HG02981 (cell line): ENCODE results near the gene SPTAN1.
"Not testable (repeated sequence)": the region's sequence is repeated elsewhere in the genome, so short reads cannot be mapped to it uniquely, and the experiment has no call there.

Experiments used
- ATAC-seq: cut with Tn5 transposase; IDR thresholded peaks from one replicate; pipeline ENCODE4 v1.9.1; 2021; ENCODE audit warnings: mild to moderate bottlenecking, moderate library complexity; ENCODE audit not compliant: unreplicated experiment

Gene SPTAN1

DNA sequence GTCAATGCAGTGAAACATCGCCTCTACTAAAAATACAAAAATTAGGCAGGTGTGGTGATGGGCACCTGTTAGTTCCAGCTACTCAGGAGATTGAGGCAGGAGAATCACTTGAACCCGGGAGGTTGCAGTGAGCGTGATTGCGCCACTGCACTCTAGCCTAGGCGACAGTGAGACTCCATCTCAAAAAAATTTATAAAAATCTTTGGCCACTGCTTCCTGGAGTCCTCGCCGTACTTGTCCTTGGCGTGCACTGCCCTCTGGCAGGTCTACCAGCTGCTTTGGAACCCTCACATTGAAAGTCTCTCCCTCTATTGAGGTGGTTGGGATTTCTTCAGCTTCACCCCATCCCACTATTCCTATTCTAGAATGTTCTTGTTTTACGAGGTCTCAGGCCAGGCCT lies 79.2 kb downstream of the SPTAN1 start:
- no peak for ATAC-seq

DNA sequence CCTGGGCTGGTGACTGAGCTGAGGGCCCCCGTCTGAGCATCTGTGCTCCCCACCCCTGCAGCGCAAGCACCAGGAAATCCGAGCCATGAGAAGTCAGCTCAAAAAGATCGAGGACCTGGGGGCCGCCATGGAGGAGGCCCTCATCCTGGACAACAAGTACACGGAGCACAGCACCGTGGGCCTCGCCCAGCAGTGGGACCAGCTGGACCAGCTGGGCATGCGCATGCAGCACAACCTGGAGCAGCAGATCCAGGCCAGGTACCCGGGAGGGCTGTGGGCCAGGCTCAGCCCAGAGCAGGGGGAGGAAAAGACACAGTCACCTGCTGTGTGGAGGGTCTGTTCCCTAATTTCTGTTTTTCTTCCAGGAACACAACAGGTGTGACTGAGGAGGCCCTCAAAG lies 79.7 kb downstream of the SPTAN1 start:
- no peak for ATAC-seq

DNA sequence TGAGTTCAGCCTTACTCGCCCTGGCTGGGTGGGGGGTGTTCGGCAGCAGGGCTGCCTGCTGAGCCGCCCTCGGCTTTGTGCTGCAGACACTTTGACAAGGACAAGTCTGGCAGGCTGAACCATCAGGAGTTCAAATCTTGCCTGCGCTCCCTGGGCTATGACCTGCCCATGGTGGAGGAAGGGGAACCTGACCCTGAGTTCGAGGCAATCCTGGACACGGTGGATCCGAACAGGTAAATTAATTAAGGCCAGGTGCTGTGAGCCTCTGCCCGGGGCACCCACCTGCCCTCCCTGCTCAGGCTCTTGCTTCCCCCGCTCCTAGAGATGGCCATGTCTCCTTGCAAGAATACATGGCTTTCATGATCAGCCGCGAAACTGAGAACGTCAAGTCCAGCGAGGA lies 80.1 kb downstream of the SPTAN1 start:
- ATAC-seq: no peak

DNA sequence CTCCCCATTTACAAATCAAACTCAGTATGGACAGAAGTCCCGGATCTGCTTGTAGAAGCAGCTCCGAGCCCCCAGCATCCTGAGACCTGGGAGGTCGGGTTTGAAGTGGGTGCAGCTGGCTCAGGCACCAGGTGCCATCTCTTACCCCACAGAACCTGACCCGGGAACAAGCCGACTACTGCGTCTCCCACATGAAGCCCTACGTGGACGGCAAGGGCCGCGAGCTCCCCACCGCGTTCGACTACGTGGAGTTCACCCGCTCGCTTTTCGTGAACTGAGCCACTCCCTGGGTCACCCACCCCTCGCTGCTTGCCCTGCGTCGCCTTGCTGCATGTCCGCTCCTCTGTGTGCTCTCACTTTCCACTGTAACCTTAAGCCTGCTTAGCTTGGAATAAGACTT lies 80.7 kb downstream of the SPTAN1 start:
- ATAC-seq: no peak

DNA sequence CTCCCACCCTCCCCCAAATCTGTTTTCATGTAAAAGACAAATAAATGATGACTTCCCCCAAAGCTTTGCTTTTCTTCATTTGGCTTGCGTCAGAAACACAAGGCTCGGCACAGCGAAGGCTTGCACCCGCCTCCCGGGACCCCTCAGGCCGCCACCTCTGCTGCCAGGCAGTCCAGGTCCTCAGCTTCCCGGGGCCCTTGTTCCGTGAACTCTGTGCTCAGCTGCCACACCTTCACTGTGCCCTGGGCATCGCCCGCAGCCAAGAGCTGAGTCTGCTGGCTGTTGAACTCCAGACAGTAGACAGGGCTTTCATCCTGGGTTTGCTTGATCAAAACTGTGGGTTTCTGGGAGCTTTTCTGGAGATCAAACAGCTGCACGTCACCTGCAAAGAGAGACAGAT lies 81.2 kb downstream of the SPTAN1 start:
- no peak for ATAC-seq

DNA sequence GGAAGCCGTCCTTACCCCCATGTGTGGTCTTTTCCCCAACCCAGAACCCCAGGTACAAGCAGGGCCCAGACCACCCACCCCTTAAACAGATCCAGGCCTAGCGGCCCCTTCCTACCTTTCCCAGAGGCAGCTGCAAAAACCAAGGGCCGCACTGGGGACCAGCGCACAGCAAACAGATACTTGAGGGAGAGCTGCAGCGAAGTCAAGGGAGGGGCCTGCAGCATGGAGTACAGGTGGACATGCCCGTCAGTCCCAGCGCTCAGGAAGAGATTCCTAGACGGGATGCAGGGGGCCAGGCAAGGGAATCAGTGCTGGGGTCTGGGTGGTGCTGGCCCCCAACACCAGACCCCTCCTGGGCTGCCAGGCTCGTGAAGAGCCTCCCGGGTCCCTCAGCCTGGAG lies 81.7 kb downstream of the SPTAN1 start:
- ATAC-seq: no peak

DNA sequence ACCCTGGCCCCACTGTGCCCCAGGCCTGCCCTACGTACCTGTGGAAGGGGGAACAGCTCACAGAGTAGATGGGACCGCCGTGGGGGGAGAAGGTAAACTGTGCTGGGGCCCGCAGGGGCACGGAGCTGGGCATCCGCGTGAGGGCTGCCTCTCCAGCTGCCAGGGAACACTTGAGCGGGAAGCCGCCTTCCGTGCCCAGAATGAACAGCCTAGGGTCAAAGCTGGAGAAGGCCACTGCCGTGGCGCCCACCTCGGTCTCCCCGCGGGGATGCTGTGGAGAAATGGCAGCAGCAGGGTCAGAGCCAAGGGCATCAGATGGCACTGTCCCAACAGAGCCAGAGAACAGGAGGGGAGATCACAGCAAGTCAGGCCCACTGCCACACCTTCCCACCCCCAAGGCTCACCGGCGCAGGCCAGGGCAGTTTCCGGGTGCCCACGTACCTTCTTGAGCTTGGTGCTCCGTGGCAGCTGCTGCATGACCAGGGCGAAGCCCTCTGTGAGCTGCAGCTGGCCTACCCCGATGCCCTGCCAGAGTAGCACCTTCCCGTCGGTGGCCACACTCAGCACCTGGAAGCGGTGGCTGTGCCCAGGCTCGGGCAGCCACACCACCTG lies 82.4 kb downstream of the SPTAN1 start:
- ATAC-seq: no peak

DNA sequence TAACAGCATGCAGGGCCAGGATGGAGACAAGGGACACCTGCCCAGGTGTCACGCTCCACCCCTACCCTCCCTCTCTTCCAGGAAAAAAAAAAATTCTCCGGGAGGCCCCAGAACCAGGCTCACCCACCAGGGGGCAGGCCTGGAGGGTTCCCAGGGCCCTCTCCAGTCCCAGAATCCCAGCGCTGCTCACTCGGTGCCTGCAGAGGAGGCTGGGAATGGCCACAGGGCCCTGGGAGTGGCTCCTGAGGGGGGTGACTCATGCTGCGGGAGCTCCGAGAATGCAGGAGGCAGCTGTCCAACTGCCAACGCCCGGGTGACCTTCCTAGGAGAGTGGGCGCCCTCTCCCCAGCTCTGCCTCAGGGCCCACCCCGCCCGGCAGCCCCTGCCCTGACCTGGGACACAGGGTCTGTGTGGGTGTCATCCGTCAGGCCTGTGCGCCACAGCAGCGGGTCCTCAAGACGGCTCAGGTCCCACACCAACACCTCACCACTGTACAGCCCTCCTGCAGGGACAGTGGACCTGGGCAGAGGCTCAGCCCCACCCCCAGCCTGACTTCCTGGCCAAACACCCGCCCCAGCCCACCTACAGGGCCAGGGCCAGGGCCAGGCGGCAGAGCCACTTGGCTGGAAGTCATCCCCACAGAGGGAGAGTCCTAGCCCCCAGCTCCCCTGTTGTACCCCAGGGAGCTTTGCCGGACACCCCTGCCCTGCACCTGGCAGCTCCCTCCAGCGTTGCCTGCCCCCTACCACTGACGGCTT lies 83.1 kb downstream of the SPTAN1 start:
- no peak for ATAC-seq

DNA sequence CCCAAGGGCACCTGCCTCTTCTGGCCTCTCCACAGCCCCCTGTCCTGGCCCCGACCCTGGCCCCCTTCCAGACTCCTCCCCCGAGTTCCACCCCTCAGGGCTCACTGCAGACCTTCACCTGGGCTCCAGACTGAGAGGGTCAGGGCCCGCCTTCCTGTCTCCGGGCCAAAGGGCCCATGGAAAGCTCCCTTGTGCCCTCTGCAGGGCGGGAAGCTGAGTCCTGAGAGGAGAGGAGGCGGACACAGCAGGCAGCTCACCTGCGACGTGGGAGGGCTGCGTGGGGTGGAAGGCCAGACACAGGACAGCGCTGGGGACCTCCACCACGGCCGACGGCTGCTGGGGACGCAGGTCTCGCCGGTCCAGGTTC lies 83.6 kb downstream of the SPTAN1 start:
- no peak for ATAC-seq

DNA sequence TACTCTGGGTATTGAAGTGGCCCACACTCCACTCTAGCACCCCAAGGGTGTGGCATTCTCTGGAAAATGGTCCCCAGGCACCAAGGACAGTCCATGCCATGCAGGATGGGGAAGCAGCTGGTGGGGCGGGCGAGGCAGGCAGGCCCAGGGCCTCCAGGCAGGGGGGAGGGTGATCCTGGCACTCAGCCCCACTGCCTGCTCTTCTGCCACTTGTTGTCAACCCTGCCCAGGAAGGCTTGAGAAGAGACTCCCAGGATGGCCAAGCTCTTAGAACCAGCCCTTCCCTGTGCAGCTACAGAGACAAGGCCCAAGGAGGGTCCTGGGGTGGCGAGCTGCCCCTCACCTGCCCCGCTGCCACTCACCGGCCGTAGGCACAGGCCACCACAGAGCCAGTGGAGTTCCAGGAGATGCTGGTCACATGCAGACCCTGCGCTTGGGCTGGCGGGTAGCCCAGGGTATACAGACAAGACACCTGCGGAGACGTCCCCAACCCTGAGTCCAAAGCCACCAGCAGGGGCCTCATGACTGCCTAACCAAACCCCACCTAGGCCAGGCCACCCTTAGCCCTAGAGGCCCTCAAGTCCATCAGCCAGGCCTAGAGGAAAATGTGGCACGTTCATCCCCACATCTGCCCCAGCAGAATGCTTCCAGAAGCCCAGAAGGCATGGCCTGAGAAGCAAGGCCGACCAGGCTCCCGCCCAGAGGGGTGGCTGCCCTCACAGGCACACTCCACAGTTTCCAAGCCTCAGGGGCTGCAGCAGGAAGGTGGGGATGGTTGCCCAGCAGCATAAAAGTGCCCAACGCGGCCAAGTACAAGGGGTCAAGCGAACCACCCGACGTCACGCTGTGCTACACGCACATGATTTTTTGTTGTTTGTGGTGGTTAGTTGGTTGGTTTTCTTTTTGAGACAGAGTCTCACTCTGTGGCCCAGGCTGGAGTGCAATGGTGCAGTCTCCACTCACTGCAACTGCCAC lies 84.5 kb downstream of the SPTAN1 start:
- no peak for ATAC-seq

DNA sequence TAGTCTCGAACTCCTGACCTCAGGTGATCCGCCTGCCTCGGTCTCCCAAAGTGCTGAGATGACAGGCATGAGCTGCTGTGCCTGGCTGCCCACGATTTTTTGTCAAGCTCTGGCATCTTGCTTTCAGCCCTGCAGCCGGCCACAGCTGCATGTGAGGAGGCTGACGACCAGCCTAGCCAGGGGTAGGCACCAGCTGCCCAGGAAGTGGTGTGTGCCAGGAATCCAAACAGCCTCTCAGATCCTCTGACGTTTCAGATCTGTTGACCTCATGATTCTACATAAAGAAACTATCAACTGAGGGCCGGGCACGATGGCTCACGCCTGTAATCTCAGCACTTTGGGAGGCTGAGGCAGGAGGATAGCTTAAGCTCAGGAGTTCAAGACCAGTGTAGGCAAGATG lies 85.3 kb downstream of the SPTAN1 start:
- no peak for ATAC-seq

DNA sequence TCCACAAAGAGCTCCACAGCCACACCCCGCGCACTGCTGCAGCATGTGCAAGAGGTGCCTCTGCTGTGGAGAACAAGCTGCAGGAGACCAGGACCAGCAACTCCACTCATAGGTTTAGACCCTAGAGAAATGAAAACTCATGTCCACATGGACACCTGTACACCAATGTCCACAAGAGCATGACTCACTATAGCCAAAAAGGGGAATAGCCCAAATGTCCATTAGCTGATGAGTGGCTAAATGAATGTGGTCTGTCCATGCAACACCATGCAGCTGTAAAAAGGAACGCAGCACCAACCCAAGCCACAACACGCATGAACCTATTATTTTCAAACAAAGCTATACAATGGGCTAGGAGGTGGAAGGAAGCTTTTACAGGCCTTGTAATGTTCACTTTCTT lies 86.2 kb downstream of the SPTAN1 start:
- no peak for ATAC-seq

DNA sequence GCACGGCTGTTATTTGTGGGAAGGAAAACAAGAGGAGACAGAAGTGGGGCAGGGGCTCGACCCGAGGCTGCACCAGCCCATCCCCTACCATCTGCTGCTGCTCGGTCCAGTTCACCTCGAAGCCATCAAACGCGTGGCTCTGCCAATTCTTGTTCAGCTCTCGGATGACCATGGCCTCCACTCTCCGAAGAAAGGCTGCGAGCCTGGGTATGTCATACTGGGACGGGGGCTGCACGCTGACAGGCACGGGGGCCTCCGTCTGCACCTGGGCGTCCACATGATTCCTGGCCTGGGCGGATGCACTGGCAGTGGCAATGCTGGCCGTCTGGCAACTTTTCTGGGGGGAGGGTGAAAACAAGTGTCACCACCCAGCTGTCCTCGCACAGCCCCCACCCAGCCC lies 88.2 kb downstream of the SPTAN1 start:
- ATAC-seq: no peak

DNA sequence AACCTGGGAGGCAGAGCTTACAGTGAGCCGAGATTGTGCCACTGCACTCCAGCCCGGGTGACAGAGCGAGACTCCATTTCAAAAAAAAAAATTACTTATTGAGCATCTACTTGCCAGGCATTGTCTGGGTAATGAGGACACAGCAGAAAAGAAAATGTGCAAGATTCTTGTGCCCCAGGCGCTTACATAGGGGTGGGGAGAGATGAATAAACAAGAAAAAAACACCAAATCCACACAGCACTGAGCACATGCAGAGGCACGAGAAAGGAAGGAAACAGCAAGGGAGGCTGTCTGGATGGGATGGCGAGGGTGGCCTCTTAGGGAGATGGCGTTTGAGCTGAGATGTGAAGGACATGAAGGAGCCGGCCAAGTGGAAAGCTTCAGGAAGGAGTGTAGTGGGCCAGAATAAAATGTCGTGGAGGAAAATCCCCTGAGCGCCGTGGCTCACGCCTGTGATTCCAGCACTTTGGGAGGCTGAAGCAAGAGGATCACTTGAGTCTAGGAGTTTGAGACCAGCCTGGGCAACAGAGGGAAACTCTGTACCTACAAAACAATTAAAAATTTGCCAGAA lies 90.4 kb downstream of the SPTAN1 start:
- ATAC-seq: no peak

DNA sequence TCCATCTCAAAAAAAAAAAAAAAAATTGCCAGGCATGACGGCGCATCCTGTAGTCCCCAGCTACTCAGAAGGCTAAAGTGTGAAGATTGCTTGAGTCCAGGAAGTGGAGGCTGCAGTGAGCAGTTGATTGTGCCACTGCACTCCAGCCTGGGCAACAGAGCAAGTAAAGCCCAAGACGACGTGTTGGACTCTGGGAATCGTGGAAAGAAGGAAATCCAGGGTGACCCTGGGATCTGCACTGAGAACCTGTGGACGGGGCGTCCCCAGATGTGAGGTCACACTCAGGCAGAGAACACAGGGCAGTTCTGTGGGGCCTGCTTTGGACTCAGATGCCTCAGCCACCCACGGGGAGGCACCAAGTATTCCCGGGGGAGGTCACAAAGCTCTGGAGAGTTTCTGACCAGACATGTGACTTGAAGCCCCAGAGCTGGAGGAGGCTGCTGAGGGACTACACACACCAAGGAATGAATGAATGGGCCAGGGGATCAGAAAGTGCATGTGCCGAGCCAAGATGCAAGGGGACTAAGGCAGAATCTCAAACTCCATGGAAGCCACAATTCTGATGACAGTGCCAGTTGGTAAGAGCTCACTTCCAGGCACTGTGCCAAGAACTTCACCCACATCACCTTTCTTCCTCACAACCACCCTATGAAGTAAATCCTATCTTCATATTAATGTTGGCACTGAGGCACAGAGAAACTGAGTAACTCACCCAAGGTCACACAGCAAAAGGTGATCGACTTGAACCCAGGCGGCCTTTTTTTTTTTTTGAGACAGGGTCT lies 91.3 kb downstream of the SPTAN1 start:
- ATAC-seq: no peak

DNA sequence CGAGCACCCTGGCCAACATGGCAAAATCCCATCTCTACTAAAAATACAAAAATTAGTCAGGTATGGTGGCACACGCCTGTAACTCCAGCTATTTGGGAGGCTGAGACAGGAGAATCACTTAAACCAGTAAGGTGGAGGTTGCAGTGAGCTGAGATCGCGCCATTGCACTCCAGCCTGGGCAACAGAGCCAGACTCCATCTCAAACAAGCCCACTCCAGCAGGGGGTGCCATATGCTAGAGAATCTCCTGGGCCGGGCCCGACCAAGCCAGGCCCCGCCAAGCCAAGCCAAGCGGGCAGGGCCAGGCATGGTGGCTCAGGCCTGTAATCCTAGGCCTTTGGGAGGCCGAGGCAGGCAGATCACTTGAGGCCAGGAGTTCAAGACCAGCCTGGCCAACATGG lies 95.8 kb downstream of the SPTAN1 start:
- not testable (repeated sequence) for ATAC-seq

DNA sequence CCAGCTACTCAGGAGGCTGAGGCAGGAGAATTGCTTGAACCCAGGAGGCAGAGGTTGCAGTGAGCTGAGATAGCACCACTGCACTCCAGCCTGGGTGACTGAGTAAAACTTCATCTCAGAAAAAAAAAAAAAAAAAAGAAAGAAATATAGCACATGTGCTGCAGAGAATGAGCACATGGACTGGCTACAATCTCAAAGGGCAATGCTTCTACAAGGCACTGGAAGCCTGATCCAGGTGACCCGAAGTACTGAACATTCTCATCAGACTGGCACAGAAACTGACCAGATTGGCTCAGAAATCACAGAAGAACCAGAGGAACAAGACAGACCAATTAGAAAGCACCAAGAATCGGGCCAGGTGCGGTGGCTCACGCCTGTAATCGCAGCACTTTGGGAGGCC lies 99.4 kb downstream of the SPTAN1 start:
- no peak for ATAC-seq

DNA sequence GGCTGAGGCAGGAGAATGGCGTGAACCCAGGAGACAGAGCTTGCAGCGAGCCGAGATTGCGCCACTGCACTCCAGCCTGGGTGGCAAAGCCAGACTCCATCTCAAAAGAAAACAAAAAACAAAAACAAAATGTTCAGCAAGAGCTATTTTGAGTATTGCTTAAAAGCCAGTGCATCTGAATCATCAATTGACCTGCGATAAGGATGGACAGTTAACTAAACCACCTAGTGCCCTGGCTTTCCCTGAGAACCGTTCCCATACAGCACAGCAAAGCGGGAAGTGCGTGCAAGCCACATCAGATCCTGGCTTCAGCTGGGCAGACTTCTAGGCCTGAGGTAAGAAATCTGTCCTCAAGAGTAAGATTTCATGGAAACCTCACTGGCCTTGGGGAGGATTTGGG lies 101.5 kb downstream of the SPTAN1 start:
- ATAC-seq: no peak

DNA sequence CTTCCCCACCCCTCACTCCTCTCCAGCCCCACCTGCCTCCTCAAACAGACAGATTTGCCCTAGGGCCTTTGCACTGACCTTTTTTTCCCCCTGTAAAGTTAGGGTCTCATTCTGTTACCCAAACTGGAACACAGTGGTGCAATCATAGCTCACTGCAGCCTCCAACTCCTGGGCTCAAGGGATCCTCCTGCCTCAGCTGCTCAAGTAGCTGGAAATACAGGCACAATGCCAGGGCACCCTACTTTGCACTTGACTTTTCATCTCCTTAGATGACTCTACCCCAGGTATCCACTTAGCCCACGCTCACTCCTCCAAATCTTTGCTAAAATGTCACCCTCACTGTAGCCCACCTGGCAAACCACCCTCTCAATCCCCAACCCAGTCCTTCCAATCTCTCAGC lies 102.1 kb downstream of the SPTAN1 start:
- ATAC-seq: no peak

DNA sequence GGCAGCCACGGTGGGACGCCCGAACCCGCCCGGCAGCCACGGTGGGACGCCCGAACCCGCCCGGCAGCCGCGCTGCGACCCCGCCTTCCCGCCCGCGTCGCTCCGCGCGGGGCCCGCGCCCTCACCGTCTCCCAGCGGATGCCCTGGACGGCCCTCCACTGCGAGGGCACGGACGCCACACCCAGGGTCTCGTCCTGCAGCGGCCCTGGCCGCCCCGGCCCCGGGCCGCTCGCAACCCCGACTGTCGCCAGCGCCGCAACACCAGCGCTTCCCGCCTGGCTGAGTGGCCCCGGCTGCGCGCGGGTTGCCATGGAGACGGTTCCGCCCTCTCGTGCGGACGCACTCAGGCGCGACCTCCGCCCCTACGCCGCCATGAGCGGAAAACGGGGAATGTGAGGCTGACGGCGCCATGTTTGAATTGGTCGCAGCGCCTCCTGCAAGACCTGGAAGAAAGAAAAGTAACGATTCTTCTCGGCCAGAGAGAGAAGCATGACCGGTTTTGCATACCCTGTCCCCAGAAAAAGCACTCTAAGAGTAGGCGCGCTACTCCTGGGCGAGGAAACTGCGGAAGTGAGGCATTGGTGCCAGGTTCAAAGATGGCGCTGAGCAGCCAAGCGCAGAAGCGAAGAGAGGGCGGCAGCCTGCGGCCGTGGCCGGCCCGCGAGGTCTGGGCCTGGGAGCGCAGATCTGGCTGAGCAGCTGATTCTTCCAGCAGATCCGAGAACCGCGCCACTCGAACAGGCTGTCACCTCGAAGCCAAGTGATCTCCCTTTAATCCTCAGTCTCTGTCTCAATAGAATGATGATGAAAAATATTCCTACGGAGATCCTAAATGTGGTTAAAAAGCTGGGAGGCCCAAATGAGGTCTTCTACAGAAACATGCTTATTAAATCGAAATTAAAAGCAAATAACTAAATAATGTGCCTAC lies 104.3 kb downstream of the SPTAN1 start, which contains the start of gene DYNC2I2:
Gene DYNC2I2 (minus strand): TSS at position 432 of the 928 bp plus-strand sequence. CDS start 121 bp downstream, at position 311.
- peak; percentile 65 for ATAC-seq
